Motor neuron (in vitro differentiated cells): ENCODE data around the gene HPSE2. TPM values are rescaled to one million over a fixed set of nuclear protein-coding genes. Genes with fewer than 3 reads are reported as not detected.
A peak's percentile ranks its signal among the peaks of the same experiment; 100 is the strongest.

Experiments
- ATAC-seq, 8 experiments: fragments of 200-7000 bp; cut with Tn5 transposase; replicated peaks in 6 of 8; 2 replicates each; pipeline ENCODE4 v1.8.0; 2021; ENCODE audit warnings: mild to moderate bottlenecking in 8 of 8, moderate library complexity in 8 of 8
- H3K27ac ChIP-seq, 2 donors: fragments of 250-450 bp; sonication (Bioruptor Pico); 2 replicates each; pipeline ENCODE4 v1.9.0; 2021; ENCODE audit warnings: antibody characterized with exemption in 2 of 2, mild to moderate bottlenecking in 2 of 2, moderate library complexity in 1 of 2
- H3K4me1 ChIP-seq, 2 donors: fragments of 250-450 bp; sonication (Bioruptor Pico); replicated peaks in 1 of 2; 2 replicates each; pipeline ENCODE4 v1.6.1; 2021; ENCODE audit warnings: antibody characterized with exemption in 2 of 2, mild to moderate bottlenecking in 2 of 2, moderate library complexity in 1 of 2
- H3K4me3 ChIP-seq, 5 donors: fragments of 250-450 bp; sonication (Bioruptor Pico); 2 replicates each; pipeline ENCODE4 v1.9.0; 2021; ENCODE audit warnings: antibody characterized with exemption in 5 of 5, mild to moderate bottlenecking in 5 of 5, moderate library complexity in 4 of 5
- whole genome bisulfite sequencing, 10 experiments: fragments of 450-650 bp; shearing (Covaris generic); methylation state at CpG; one replicate each; pipeline ENCODE4 v1.0.0; 2022; 5-methylcytosine and 5-hydroxymethylcytosine counted together
- in situ Hi-C, 9 experiments: fragments of 400-800 bp; cut with MboI; loops; one replicate each; pipeline ENCODE4 v1.15.0; 2021; ENCODE audit warnings: low sequenced_read_pairs in 9 of 9, low pct_unique_long_range_greater_than_20kb in 2 of 9; ENCODE audit not compliant: unreplicated experiment in 9 of 9
- total RNA-seq, 8 experiments: library from RNA; unstranded; fragments of 300-600 nt; gene quantifications; 2 replicates each; pipeline versions ENCODE4 v1.2.3 to v1.2.4, GENCODE V29; 2022

The HPSE2 gene
- total RNA-seq, 8 experiments from 2014 or later = 0.05 to 0.62 (median 0.13) TPM; not detected in 1

- peak; percentile 97 to 99 (median 98) for ATAC-seq
- in situ Hi-C loops = loop anchor here in 5 of 9 experiments (10.0 to 25.0 kb wide), 2 partner anchors 770 to 777 kb away; partner anchors contain the start of gene HPSE2 (in 4 of the 5)
- peak overlapping the region; percentile 8 to 24 (median 22) for H3K4me3 ChIP-seq
- H3K27ac ChIP-seq = no peak overlapping the region
- H3K4me1 ChIP-seq = peaks cover 4 to 11% of the 10 kb centered on the region in 2 donors
- 17 to 60% (median 48%) methylated on average over 1 to 7 of the region's 44 CpGs; no CpG with 5 or more reads in 4 of the 10 experiments for WGBS, 10 experiments
Measured at GRCh38 chr10:98467506-98468318, 767.9 kb downstream of the HPSE2 start.

- H3K27ac ChIP-seq = no peak overlapping the region
- no peak overlapping the region for H3K4me3 ChIP-seq
- WGBS, 10 experiments = 13 to 80% (median 60%) methylated on average over 1 to 8 of the region's 15 CpGs; no CpG with 5 or more reads in 2 of the 10 experiments
- in situ Hi-C loops = loop anchor here in 5 of 9 experiments (10.0 to 25.0 kb wide), 2 partner anchors 770 to 778 kb away; partner anchors contain the start of gene HPSE2 (in 4 of the 5)
- peaks cover under 1 to 7% of the 10 kb centered on the region in 2 donors for H3K4me1 ChIP-seq
- ATAC-seq = peak in 3 of 8 experiments; percentile 14 to 56 (median 39)
Measured at GRCh38 chr10:98466861-98467505, 768.7 kb downstream of the HPSE2 start.

GRCh38 chr10:98465866-98466265 lies 769.8 kb downstream of the HPSE2 start:
- H3K4me3 ChIP-seq = no peak overlapping the region
- no peak overlapping the region for H3K27ac ChIP-seq
- ATAC-seq = no peak
- WGBS, 10 experiments = 80 to 100% (median 96%) methylated on average over 1 to 3 of the region's 3 CpGs; no CpG with 5 or more reads in 5 of the 10 experiments
- in situ Hi-C loops = loop anchor here in 5 of 9 experiments (10.0 to 25.0 kb wide), 2 partner anchors 771 to 779 kb away; partner anchors contain the start of gene HPSE2 (in 4 of the 5)
- H3K4me1 ChIP-seq = peaks cover 8 to 14% of the 10 kb centered on the region in 2 donors

GRCh38 chr10:98463976-98464754 lies 771.5 kb downstream of the HPSE2 start:
- peaks cover 16 to 18% of the 10 kb centered on the region in 2 donors for H3K4me1 ChIP-seq
- in situ Hi-C loops = loop anchor here in 5 of 9 experiments (10.0 to 25.0 kb wide), 2 partner anchors 773 to 781 kb away; partner anchors contain the start of gene HPSE2 (in 4 of the 5)
- no peak overlapping the region for H3K27ac ChIP-seq
- 56 to 100% (median 74%) methylated on average over 1 to 6 of the region's 8 CpGs; no CpG with 5 or more reads in 1 of the 10 experiments for WGBS, 10 experiments
- no peak overlapping the region for H3K4me3 ChIP-seq
- no peak for ATAC-seq

GRCh38 chr10:98463016-98463415 lies 772.6 kb downstream of the HPSE2 start:
- Histone ChIP-seq H3K27ac (no peak overlapping the region), H3K4me3 (no peak overlapping the region), H3K4me1 (peaks cover 23 to 24% of the 10 kb centered on the region in 2 donors)
- 40 to 100% (median 90%) methylated on average over 1 to 6 of the region's 6 CpGs; no CpG with 5 or more reads in 1 of the 10 experiments for WGBS, 10 experiments
- ATAC-seq = no peak
- in situ Hi-C loops = loop anchor here in 5 of 9 experiments (10.0 to 25.0 kb wide), 2 partner anchors 774 to 782 kb away; partner anchors contain the start of gene HPSE2 (in 4 of the 5)

- Histone ChIP-seq H3K27ac (peak overlapping the region in 1 of 2 donors; percentile 67), H3K4me1 (peaks cover 19 to 26% of the 10 kb centered on the region in 2 donors), H3K4me3 (no peak overlapping the region)
- 56 to 100% (median 92%) methylated on average over 1 to 3 of the region's 3 CpGs; no CpG with 5 or more reads in 3 of the 10 experiments for WGBS, 10 experiments
- in situ Hi-C loops = loop anchor here in 5 of 9 experiments (10.0 to 25.0 kb wide), 2 partner anchors 776 to 783 kb away; partner anchors contain the start of gene HPSE2 (in 4 of the 5)
- no peak for ATAC-seq
Measured at GRCh38 chr10:98461500-98461842, 774.2 kb downstream of the HPSE2 start.

GRCh38 chr10:98460837-98461499 lies 774.7 kb downstream of the HPSE2 start:
- Histone ChIP-seq H3K27ac (peak overlapping the region; percentile 56 to 67), H3K4me1 (peaks cover 19 to 27% of the 10 kb centered on the region in 2 donors), H3K4me3 (no peak overlapping the region)
- ATAC-seq = peak; percentile 88 to 98 (median 94)
- in situ Hi-C loops = loop anchor here in 5 of 9 experiments (10.0 to 25.0 kb wide), 2 partner anchors 776 to 784 kb away; partner anchors contain the start of gene HPSE2 (in 4 of the 5)
- 0 to 100% (median 46%) methylated on average over 1 to 3 of the region's 3 CpGs; no CpG with 5 or more reads in 2 of the 10 experiments for WGBS, 10 experiments

GRCh38 chr10:98458809-98459784 lies 776.6 kb downstream of the HPSE2 start:
- peaks cover 19 to 27% of the 10 kb centered on the region in 2 donors for H3K4me1 ChIP-seq
- in situ Hi-C loops = loop anchor here in 4 of 9 experiments (25.0 kb wide), 1 partner anchor 778 kb away; the partner anchor contains the start of gene HPSE2 (in 4 of the 4)
- H3K4me3 ChIP-seq = no peak overlapping the region
- ATAC-seq = peak in 3 of 8 experiments; percentile 4 to 63 (median 59)
- no peak overlapping the region for H3K27ac ChIP-seq
- WGBS, 10 experiments = 20 to 95% (median 76%) methylated on average over 1 to 13 of the region's 15 CpGs; no CpG with 5 or more reads in 1 of the 10 experiments

GRCh38 chr10:98457721-98458120 lies 777.9 kb downstream of the HPSE2 start:
- Histone ChIP-seq H3K4me1 (peaks cover 19 to 27% of the 10 kb centered on the region in 2 donors), H3K27ac (no peak overlapping the region), H3K4me3 (no peak overlapping the region)
- whole genome bisulfite sequencing, 10 experiments = 21 to 100% (median 64%) methylated on average over 1 to 6 of the region's 8 CpGs; no CpG with 5 or more reads in 2 of the 10 experiments
- in situ Hi-C loops = loop anchor here in 4 of 9 experiments (25.0 kb wide), 1 partner anchor 780 kb away; the partner anchor contains the start of gene HPSE2 (in 4 of the 4)
- no peak for ATAC-seq

- in situ Hi-C loops = loop anchor here in 4 of 9 experiments (25.0 kb wide), 1 partner anchor 780 kb away; the partner anchor contains the start of gene HPSE2 (in 4 of the 4)
Measured at GRCh38 chr10:98456686-98457482, 778.8 kb downstream of the HPSE2 start.

More at GRCh38 chr10:98456686-98457482, 778.8 kb downstream of the HPSE2 start:
- no peak for ATAC-seq
- WGBS, 10 experiments = 27 to 76% (median 60%) methylated on average over 2 to 11 of the region's 12 CpGs
- Histone ChIP-seq H3K27ac (no peak overlapping the region), H3K4me3 (no peak overlapping the region), H3K4me1 (peaks cover 19 to 27% of the 10 kb centered on the region in 2 donors)
